HepG2 (cell line): ENCODE measurements around the gene TAF6. TPM values are rescaled to one million over a fixed set of nuclear protein-coding genes. Genes with fewer than 3 reads are reported as not detected.

Experiments used
- ARID2 ChIP-seq: sonication (generic); formaldehyde crosslinking; IDR thresholded peaks from 2 replicates; pipeline ENCODE4 v1.8.1; 2022; ENCODE audit warnings: mild to moderate bottlenecking, missing genetic modification reagents, borderline replicate concordance
- CEBPG ChIP-seq: IDR thresholded peaks from 2 replicates; pipeline ENCODE4 v1.6.1; 2016
- FOXC1 ChIP-seq: sonication (generic); formaldehyde crosslinking; IDR thresholded peaks from 2 replicates; pipeline ENCODE4 v1.8.0; 2022; ENCODE audit warnings: mild to moderate bottlenecking, missing genetic modification reagents, borderline replicate concordance
- GATAD1 ChIP-seq: IDR thresholded peaks from 2 replicates; pipeline ENCODE4 v1.6.1; 2016; ENCODE audit warnings: missing genetic modification reagents, missing compliant biosample characterization
- NFIC ChIP-seq: IDR thresholded peaks from 2 replicates; pipeline ENCODE4 v1.6.1; 2012; ENCODE audit warnings: mild to moderate bottlenecking, low read length, inconsistent platforms
- PCBP2 ChIP-seq: fragments of 200-400 bp; formaldehyde crosslinking; optimal IDR thresholded peaks from 2 replicates; pipeline ENCODE3; 2018; ENCODE audit warnings: low read length, low read depth; ENCODE audit not compliant: poor library complexity, severe bottlenecking
- POGZ ChIP-seq: sonication (generic); formaldehyde crosslinking; IDR thresholded peaks from 2 replicates; pipeline ENCODE4 v1.4.0; 2020; ENCODE audit warnings: mild to moderate bottlenecking, missing genetic modification reagents
- PRPF4 ChIP-seq: fragments of 200-400 bp; formaldehyde crosslinking; IDR thresholded peaks from 2 replicates; pipeline ENCODE4 v1.6.1; 2016; ENCODE audit warnings: low read length, low read depth; ENCODE audit not compliant: poor library complexity, severe bottlenecking
- RELA ChIP-seq: sonication (generic); formaldehyde crosslinking; IDR thresholded peaks from 2 replicates; pipeline ENCODE4 v1.4.0; 2020; ENCODE audit warnings: missing genetic modification reagents
- SOX13 ChIP-seq, 3 experiments: fragments of 450-650 bp in 1 of 3; sonication (generic) in 1 of 3; formaldehyde crosslinking in 1 of 3; IDR thresholded peaks in 2 of 3; conservative IDR thresholded peaks in 1 of 3; 2 replicates each; pipeline versions ENCODE4 v1.5.0 to v1.6.1; 2016 to 2020; ENCODE audit warnings: antibody characterized with exemption in 1 of 3, mild to moderate bottlenecking in 1 of 3, missing compliant biosample characterization in 1 of 3, missing genetic modification reagents in 1 of 3, moderate library complexity in 1 of 3
- TERF1 ChIP-seq: sonication (generic); formaldehyde crosslinking; IDR thresholded peaks from 2 replicates; pipeline ENCODE4 v1.8.0; 2022; ENCODE audit warnings: mild to moderate bottlenecking, missing genetic modification reagents, moderate library complexity
- TGIF2 ChIP-seq: IDR thresholded peaks from 2 replicates; pipeline ENCODE4 v1.6.1; 2016; ENCODE audit warnings: control low read depth, missing compliant biosample characterization
- TOE1 ChIP-seq: sonication (generic); formaldehyde crosslinking; IDR thresholded peaks from 2 replicates; pipeline ENCODE4 v1.4.0; 2020; ENCODE audit warnings: mild to moderate bottlenecking, missing genetic modification reagents
- TRIM24 ChIP-seq: sonication (generic); formaldehyde crosslinking; IDR thresholded peaks from 2 replicates; pipeline ENCODE4 v1.8.0; 2022; ENCODE audit warnings: mild to moderate bottlenecking, missing genetic modification reagents
- YEATS2 ChIP-seq: sonication (generic); formaldehyde crosslinking; IDR thresholded peaks from 2 replicates; pipeline ENCODE4 v1.4.0; 2020; ENCODE audit warnings: missing genetic modification reagents, borderline replicate concordance
- ZFYVE20 ChIP-seq: sonication (generic); formaldehyde crosslinking; IDR thresholded peaks from 2 replicates; pipeline ENCODE4 v1.8.0; 2023; ENCODE audit warnings: low read depth, mild to moderate bottlenecking, moderate library complexity, missing genetic modification reagents, borderline replicate concordance
- ZNF180 ChIP-seq: sonication (generic); formaldehyde crosslinking; IDR thresholded peaks from 2 replicates; pipeline ENCODE4 v1.4.0; 2020; ENCODE audit warnings: low read depth, missing genetic modification reagents, borderline replicate concordance
- ZNF282 ChIP-seq: fragments of 450-650 bp; IDR thresholded peaks from 2 replicates; pipeline ENCODE4 v1.6.1; 2018; ENCODE audit not compliant: partially characterized antibody
- ZNF382 ChIP-seq: sonication (generic); formaldehyde crosslinking; IDR thresholded peaks from 2 replicates; pipeline ENCODE4 v1.5.0; 2020; ENCODE audit warnings: missing genetic modification reagents, mild to moderate bottlenecking, borderline replicate concordance
- ZNF747 ChIP-seq: sonication (generic); formaldehyde crosslinking; IDR thresholded peaks from 2 replicates; pipeline ENCODE4 v1.8.1; 2023; ENCODE audit warnings: missing genetic modification reagents, mild to moderate bottlenecking, borderline replicate concordance
- ZNF780A ChIP-seq: sonication (generic); formaldehyde crosslinking; IDR thresholded peaks from 2 replicates; pipeline ENCODE4 v1.8.0; 2022; ENCODE audit warnings: mild to moderate bottlenecking, missing genetic modification reagents, moderate library complexity
- ZNF782 ChIP-seq: sonication (generic); formaldehyde crosslinking; IDR thresholded peaks from 2 replicates; pipeline ENCODE4 v1.4.0; 2020; ENCODE audit warnings: missing genetic modification reagents, mild to moderate bottlenecking, borderline replicate concordance
- polyA plus RNA-seq, 8 experiments: library from polyadenylated mRNA; depleted of rRNA in 3 of 8; stranded (reverse) in 7 of 8; unstranded in 1 of 8; fragments of >200 nt; fragmentation: Illumina TruSeq in 4 of 8; extraction: Trizol in 4 of 8; gene quantifications; 2 replicates each; pipeline versions ENCODE4 v1.2.1 to v1.2.3, GENCODE V29; 2011 to 2016; ENCODE audit warnings: low read depth in 4 of 8, missing spikeins in 1 of 8, mixed read lengths in 1 of 8; ENCODE audit not compliant: insufficient read depth in 1 of 8
- total RNA-seq, 5 experiments: library from RNA; depleted of rRNA; stranded (reverse); fragments of >200 nt; fragmentation: Illumina TruSeq; extraction: Trizol; gene quantifications; 2 replicates each; pipeline ENCODE4 v1.2.3, GENCODE V29; 2016; ENCODE audit warnings: low read depth in 1 of 5
- TF ChIP-seq, protein P1 (sequence below): fragments of 450-650 bp; IDR thresholded peaks from 2 replicates; pipeline ENCODE4 v1.6.1; 2016
- TF ChIP-seq, protein P2 (sequence below): sonication (generic); formaldehyde crosslinking; IDR thresholded peaks from 2 replicates; pipeline ENCODE4 v1.5.1; 2020; ENCODE audit warnings: missing genetic modification reagents, mild to moderate bottlenecking, borderline replicate concordance

TAF6 gene
- total and polyA plus RNA-seq, 2 of the 13 experiments (the other 11 are each of a cell fraction or from before 2014, with no cell fraction given) = 12.9 to 18.8 TPM

GRCh38 chr7:100088621-100089457 lies 30.3 kb downstream of the TAF6 start, which contains the start of gene COPS6 (continued):
- TF ChIP-seq, protein P1, sequence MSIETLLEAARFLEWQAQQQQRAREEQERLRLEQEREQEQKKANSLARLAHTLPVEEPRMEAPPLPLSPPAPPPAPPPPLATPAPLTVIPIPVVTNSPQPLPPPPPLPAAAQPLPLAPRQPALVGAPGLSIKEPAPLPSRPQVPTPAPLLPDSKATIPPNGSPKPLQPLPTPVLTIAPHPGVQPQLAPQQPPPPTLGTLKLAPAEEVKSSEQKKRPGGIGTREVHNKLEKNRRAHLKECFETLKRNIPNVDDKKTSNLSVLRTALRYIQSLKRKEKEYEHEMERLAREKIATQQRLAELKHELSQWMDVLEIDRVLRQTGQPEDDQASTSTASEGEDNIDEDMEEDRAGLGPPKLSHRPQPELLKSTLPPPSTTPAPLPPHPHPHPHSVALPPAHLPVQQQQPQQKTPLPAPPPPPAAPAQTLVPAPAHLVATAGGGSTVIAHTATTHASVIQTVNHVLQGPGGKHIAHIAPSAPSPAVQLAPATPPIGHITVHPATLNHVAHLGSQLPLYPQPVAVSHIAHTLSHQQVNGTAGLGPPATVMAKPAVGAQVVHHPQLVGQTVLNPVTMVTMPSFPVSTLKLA = no peak
- TF ChIP-seq ZFYVE20 (CRISPR knock-in tag) (peak; percentile 78; the same call in 1 of the 2 replicates), FOXC1 (CRISPR knock-in tag) (peak; percentile 89; the same call in 1 of the 2 replicates), GATAD1 (CRISPR knock-in tag) (peak; percentile 91), ZNF382 (CRISPR knock-in tag) (no peak), ZNF282 (no peak), RELA (CRISPR knock-in tag) (no peak), ZNF180 (CRISPR knock-in tag) (no peak), PCBP2 (no peak), ZNF782 (CRISPR knock-in tag) (peak; percentile 94; the same call in 1 of the 2 replicates), TERF1 (peak; percentile 85), TRIM24 (CRISPR knock-in tag) (no peak), SOX13 (IDR thresholded peaks at IDR 0.05) (no peak), SOX13 (CRISPR knock-in tag; conservative IDR thresholded peaks at IDR 0.05 in 1 of 2, IDR thresholded peaks at IDR 0.05 in 1 of 2) (peak in 1 of 2 experiments; percentile 29; a peak in 1 of 4 replicates), NFIC (no peak), ARID2 (peak; percentile 42; the same call in 1 of the 2 replicates), CEBPG (no peak), ZNF780A (CRISPR knock-in tag) (no peak; the same call in 1 of the 2 replicates), ZNF747 (CRISPR knock-in tag) (no peak; the same call in 1 of the 2 replicates), POGZ (CRISPR knock-in tag) (no peak; the same call in 1 of the 2 replicates), TGIF2 (CRISPR knock-in tag) (peak; percentile 67; the same call in 1 of the 2 replicates), TOE1 (CRISPR knock-in tag) (peak; percentile 90; the same call in 1 of the 2 replicates), PRPF4 (no peak), YEATS2 (CRISPR knock-in tag) (peak; percentile 89)
- TF ChIP-seq, protein P2, sequence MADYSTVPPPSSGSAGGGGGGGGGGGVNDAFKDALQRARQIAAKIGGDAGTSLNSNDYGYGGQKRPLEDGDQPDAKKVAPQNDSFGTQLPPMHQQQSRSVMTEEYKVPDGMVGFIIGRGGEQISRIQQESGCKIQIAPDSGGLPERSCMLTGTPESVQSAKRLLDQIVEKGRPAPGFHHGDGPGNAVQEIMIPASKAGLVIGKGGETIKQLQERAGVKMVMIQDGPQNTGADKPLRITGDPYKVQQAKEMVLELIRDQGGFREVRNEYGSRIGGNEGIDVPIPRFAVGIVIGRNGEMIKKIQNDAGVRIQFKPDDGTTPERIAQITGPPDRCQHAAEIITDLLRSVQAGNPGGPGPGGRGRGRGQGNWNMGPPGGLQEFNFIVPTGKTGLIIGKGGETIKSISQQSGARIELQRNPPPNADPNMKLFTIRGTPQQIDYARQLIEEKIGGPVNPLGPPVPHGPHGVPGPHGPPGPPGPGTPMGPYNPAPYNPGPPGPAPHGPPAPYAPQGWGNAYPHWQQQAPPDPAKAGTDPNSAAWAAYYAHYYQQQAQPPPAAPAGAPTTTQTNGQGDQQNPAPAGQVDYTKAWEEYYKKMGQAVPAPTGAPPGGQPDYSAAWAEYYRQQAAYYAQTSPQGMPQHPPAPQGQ = no peak
